Left renal cortex interstitium (tissue), 4 donors: Measurements from ENCODE around the gene SLC43A2. TPM values are rescaled to one million over a fixed set of nuclear protein-coding genes. Genes with fewer than 3 reads are reported as not detected.

Experiments used
- DNase-seq, 4 donors: peaks; one replicate each; pipeline ENCODE4 v3.0.0-alpha.2; 2013; ENCODE audit warnings: low read depth in 4 of 4, low spot score in 2 of 4, missing footprints in 1 of 4
- polyA plus RNA-seq, 4 donors: library from polyadenylated mRNA; unstranded; fragments of 120-200 nt; gene quantifications; one replicate each; pipeline ENCODE4 v1.2.1, GENCODE V29; 2013; ENCODE audit not compliant: insufficient read length in 4 of 4

SLC43A2 gene
- polyA plus RNA-seq, 4 donors = 31.9 to 35.8 (median 33.5) TPM

GRCh38 chr17:1644493-1645206, 16.0 kb upstream of the SLC43A2 start:
- DNase-seq = no peak

- DNase-seq = no peak
These were observed 15.4 kb upstream of the SLC43A2 start for GRCh38 chr17:1643999-1644492.

- no peak for DNase-seq
These were observed 14.8 kb upstream of the SLC43A2 start for GRCh38 chr17:1643293-1643998.

- no peak for DNase-seq
These were observed 12.4 kb upstream of the SLC43A2 start for GRCh38 chr17:1641065-1641403.

- DNase-seq = no peak
These were observed 11.9 kb upstream of the SLC43A2 start for GRCh38 chr17:1640329-1641064.

- DNase-seq = no peak
These were observed 11.0 kb upstream of the SLC43A2 start for GRCh38 chr17:1639549-1640180.

- no peak for DNase-seq
These were observed 10.1 kb upstream of the SLC43A2 start for GRCh38 chr17:1638624-1639300.

GRCh38 chr17:1638171-1638590, 9.5 kb upstream of the SLC43A2 start:
- DNase-seq = no peak

GRCh38 chr17:1636732-1637285, 8.2 kb upstream of the SLC43A2 start:
- DNase-seq = no peak

- DNase-seq = no peak
These were observed 7.2 kb upstream of the SLC43A2 start for GRCh38 chr17:1635675-1636465.

- DNase-seq = no peak
These were observed 6.4 kb upstream of the SLC43A2 start for GRCh38 chr17:1634841-1635650.

GRCh38 chr17:1630662-1631061, 2.0 kb upstream of the SLC43A2 start:
- no peak for DNase-seq

- DNase-seq = no peak
These were observed 1.1 kb upstream of the SLC43A2 start for GRCh38 chr17:1629504-1630310.

- DNase-seq = peak; percentile 79 to 91 (median 88)
These were observed 346 bp upstream of the SLC43A2 start for GRCh38 chr17:1628856-1629503.

GRCh38 chr17:1627182-1627981, 1.3 kb downstream of the SLC43A2 start:
- DNase-seq = no peak

GRCh38 chr17:1626333-1626732, 2.3 kb downstream of the SLC43A2 start:
- no peak for DNase-seq
